T-helper 1 cell treated with Interleukin-12 subunit alpha and Interleukin-12 subunit beta and Interleukin-4 antibody, amounts not matched to agents 30 μg/mL and 1 μg/mL, for 36 hours (primary cell): ENCODE data around the gene WEE1.
"Not testable (repeated sequence)": the region's sequence is repeated elsewhere in the genome, so short reads cannot be mapped to it uniquely, and the experiment has no call there.

Experiments
- H3K27ac Mint-ChIP-seq: one replicate; pipeline ENCODE4 v1.8.0; 2021; ENCODE audit warnings: mild to moderate bottlenecking, mixed read lengths
- H3K27me3 Mint-ChIP-seq: one replicate; pipeline ENCODE4 v1.8.0; 2021; ENCODE audit warnings: low read depth, mixed read lengths
- H3K36me3 Mint-ChIP-seq: one replicate; pipeline ENCODE4 v1.8.0; 2021; ENCODE audit warnings: low read depth, mixed read lengths
- H3K4me1 Mint-ChIP-seq: one replicate; pipeline ENCODE4 v1.8.0; 2021; ENCODE audit warnings: low read depth, mixed read lengths
- H3K4me3 Mint-ChIP-seq: one replicate; pipeline ENCODE4 v1.8.0; 2021; ENCODE audit warnings: mild to moderate bottlenecking, moderate library complexity, mixed read lengths
- H3K9me3 Mint-ChIP-seq: one replicate; pipeline ENCODE4 v1.8.0; 2021; ENCODE audit warnings: mixed read lengths

Gene WEE1

GRCh38 chr11:9616858-9617257 lies 43.4 kb downstream of the WEE1 start:
- Mint-ChIP-seq H3K4me3 (no peak overlapping the region), H3K4me1 (peaks cover 24% of the 10 kb centered on the region), H3K27ac (no peak overlapping the region), H3K36me3 (no peaks in the 10 kb centered on the region), H3K27me3 (no peaks in the 10 kb centered on the region), H3K9me3 (no peaks in the 10 kb centered on the region)

- no peaks in the 10 kb centered on the region for H3K27me3 Mint-ChIP-seq
- peaks cover 22% of the 10 kb centered on the region for H3K4me1 Mint-ChIP-seq
- no peak overlapping the region for H3K27ac Mint-ChIP-seq
- H3K9me3 Mint-ChIP-seq = no peaks in the 10 kb centered on the region
- no peaks in the 10 kb centered on the region for H3K36me3 Mint-ChIP-seq
- no peak overlapping the region for H3K4me3 Mint-ChIP-seq
These were observed 44.5 kb downstream of the WEE1 start for GRCh38 chr11:9617940-9618339.

GRCh38 chr11:9619004-9619403 lies 45.5 kb downstream of the WEE1 start:
- Mint-ChIP-seq H3K4me3 (no peak overlapping the region), H3K27ac (no peak overlapping the region), H3K4me1 (peaks cover 15% of the 10 kb centered on the region), H3K27me3 (peaks cover 1% of the 10 kb centered on the region), H3K36me3 (no peaks in the 10 kb centered on the region), H3K9me3 (no peaks in the 10 kb centered on the region)

DNA sequence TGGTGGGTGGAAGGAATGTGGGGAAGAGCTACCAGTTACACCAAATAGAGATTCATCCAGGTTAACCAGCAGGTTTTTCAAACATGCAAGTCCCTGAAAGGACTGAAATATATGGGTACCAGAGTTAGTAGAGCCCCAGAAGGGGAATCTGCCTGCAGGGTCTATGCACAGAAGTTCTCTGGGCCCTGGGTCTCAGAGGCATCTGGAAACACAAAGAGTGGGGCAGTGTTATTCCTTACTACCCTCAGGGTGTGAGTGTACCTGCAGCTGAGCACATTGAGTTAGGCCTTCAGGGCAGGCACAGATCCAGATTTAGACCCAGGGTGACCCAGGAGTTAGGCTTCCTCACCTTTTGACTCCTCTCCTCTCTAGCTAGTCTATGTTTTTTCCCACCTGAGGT lies 46.5 kb downstream of the WEE1 start:
- no peaks in the 10 kb centered on the region for H3K9me3 Mint-ChIP-seq
- H3K27ac Mint-ChIP-seq = no peak overlapping the region
- no peaks in the 10 kb centered on the region for H3K36me3 Mint-ChIP-seq
- peaks cover 9% of the 10 kb centered on the region for H3K4me1 Mint-ChIP-seq
- no peak overlapping the region for H3K4me3 Mint-ChIP-seq
- peaks cover 6% of the 10 kb centered on the region for H3K27me3 Mint-ChIP-seq

- H3K27me3 Mint-ChIP-seq = peaks cover 28% of the 10 kb centered on the region
- not testable (repeated sequence) for H3K36me3 Mint-ChIP-seq, H3K4me1 Mint-ChIP-seq, H3K27ac Mint-ChIP-seq, H3K9me3 Mint-ChIP-seq, H3K4me3 Mint-ChIP-seq
These were observed 48.9 kb downstream of the WEE1 start for GRCh38 chr11:9622353-9622752.

GRCh38 chr11:9623053-9623452 lies 49.6 kb downstream of the WEE1 start:
- not testable (repeated sequence) for H3K4me1 Mint-ChIP-seq, H3K4me3 Mint-ChIP-seq, H3K36me3 Mint-ChIP-seq, H3K9me3 Mint-ChIP-seq, H3K27ac Mint-ChIP-seq
- peaks cover 30% of the 10 kb centered on the region for H3K27me3 Mint-ChIP-seq

DNA sequence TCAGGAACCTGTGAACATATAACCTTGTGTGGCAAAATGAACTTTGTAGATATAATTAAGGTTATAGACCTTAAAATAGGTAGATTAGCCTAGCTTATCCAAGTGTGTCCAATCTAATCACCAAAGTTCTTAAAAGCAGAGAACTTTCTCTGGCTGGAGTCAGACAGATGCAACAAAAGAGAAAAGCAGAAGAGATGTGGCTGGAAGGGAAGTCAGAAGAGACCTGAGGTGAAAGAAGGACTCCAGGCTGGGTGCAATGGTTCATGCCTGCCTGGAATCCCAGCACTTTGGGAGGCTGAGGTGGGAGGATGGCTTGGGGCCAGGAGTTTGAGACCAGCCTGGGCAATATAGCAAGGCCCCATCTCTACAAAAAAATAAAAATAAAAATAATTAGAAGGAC lies 51.0 kb downstream of the WEE1 start:
- H3K27me3 Mint-ChIP-seq = peaks cover 34% of the 10 kb centered on the region
- no peaks in the 10 kb centered on the region for H3K36me3 Mint-ChIP-seq
- no peaks in the 10 kb centered on the region for H3K9me3 Mint-ChIP-seq
- H3K27ac Mint-ChIP-seq = no peak overlapping the region
- H3K4me3 Mint-ChIP-seq = no peak overlapping the region
- no peaks in the 10 kb centered on the region for H3K4me1 Mint-ChIP-seq

- Mint-ChIP-seq H3K27ac (no peak overlapping the region), H3K36me3 (no peaks in the 10 kb centered on the region), H3K9me3 (no peaks in the 10 kb centered on the region), H3K4me1 (no peaks in the 10 kb centered on the region), H3K4me3 (no peak overlapping the region), H3K27me3 (peaks cover 34% of the 10 kb centered on the region)
These were observed 51.7 kb downstream of the WEE1 start for GRCh38 chr11:9625162-9625561.

DNA sequence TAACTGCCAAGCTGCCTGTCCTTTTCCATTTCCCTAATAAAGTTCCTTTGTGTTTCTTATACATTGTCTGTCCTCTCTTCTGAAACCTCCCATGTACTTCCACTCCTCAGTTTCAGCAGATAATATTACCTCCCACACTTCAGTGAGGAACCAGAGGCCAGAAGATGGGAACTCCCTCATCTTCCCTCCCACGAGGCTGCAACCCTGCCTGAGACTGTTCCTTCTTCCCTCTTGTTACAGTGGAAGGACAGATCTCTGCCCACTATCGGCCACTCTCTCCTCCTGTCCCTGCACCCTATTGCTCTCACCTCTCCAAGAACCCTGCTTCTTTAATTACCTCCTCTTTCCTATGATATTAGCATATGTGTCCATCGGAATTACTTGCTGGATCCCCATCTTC lies 52.3 kb downstream of the WEE1 start:
- Mint-ChIP-seq H3K27ac (no peak overlapping the region), H3K4me1 (no peaks in the 10 kb centered on the region), H3K36me3 (no peaks in the 10 kb centered on the region)

GRCh38 chr11:9626496-9627394 lies 53.3 kb downstream of the WEE1 start:
- Mint-ChIP-seq H3K27ac (no peak overlapping the region), H3K9me3 (no peaks in the 10 kb centered on the region), H3K36me3 (no peaks in the 10 kb centered on the region), H3K4me1 (no peaks in the 10 kb centered on the region), H3K4me3 (no peak overlapping the region), H3K27me3 (peaks cover 34% of the 10 kb centered on the region)

More for the DNA sequence above, 52.3 kb downstream of the WEE1 start:
- H3K9me3 Mint-ChIP-seq = no peaks in the 10 kb centered on the region
- peaks cover 34% of the 10 kb centered on the region for H3K27me3 Mint-ChIP-seq
- H3K4me3 Mint-ChIP-seq = no peak overlapping the region

DNA sequence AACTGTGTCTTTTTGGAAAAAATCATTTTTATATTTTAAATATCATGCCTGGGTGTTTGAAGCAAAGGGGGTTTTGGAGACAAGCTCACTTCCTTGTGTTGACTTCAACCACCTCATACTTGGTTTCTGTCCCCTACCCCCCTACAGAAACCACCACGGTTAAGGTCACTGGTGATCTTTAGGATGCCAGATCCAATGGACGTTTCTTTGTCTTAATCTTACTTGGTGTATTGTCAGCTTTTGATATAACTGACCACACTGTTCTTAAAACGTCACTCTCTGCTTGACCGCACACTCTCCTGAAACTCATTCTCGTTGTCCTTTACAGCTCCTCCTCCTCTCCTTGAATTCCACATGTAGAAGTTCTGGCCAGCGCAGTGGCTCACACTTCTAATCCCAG lies 55.6 kb downstream of the WEE1 start:
- Mint-ChIP-seq H3K27ac (no peak overlapping the region), H3K4me3 (no peak overlapping the region), H3K4me1 (no peaks in the 10 kb centered on the region), H3K27me3 (peaks cover 33% of the 10 kb centered on the region), H3K36me3 (no peaks in the 10 kb centered on the region), H3K9me3 (no peaks in the 10 kb centered on the region)

DNA sequence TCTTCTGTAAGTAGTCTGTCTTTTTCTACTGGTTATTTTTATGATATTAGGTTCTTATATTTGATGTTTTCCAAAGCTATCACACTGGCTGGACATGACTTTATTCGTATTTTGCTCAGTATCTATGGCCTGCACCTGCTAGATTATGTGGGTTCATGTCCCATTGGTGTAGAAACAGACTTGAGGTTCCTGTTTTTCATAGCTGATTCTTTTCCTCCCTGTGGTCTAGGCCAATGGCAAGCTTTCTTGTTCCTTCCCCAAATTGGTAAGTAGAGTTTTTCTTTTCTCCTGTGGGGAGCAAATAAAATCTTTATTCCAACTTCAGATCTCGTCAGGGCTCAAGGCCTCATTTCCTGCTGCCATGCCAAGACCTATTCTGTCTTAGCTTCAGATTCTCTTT lies 60.2 kb downstream of the WEE1 start:
- no peaks in the 10 kb centered on the region for H3K9me3 Mint-ChIP-seq
- no peaks in the 10 kb centered on the region for H3K4me1 Mint-ChIP-seq
- no peak overlapping the region for H3K27ac Mint-ChIP-seq
- no peaks in the 10 kb centered on the region for H3K27me3 Mint-ChIP-seq
- H3K4me3 Mint-ChIP-seq = no peak overlapping the region
- H3K36me3 Mint-ChIP-seq = no peaks in the 10 kb centered on the region

DNA sequence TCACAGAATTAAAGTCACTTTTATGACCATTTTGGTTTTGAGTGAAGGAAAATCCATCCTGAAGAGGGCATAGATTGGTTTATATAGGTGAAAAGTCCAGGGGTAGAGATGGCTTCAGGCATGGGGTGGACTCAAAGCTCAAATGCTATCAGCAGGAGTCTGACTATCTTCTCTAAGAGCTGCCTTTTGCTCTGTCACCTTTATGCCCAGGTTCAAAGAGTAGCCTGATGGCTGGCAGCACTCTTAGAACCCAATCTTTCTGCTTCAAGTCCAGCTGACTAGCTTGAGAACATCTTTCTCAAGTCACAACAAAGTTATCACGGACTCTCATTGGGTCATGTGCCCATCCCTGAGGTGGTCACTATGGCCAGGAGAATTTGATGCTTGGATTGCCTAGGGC lies 63.2 kb downstream of the WEE1 start:
- Mint-ChIP-seq H3K9me3 (no peaks in the 10 kb centered on the region), H3K36me3 (no peaks in the 10 kb centered on the region), H3K4me3 (no peak overlapping the region), H3K4me1 (peaks cover 1% of the 10 kb centered on the region), H3K27ac (no peak overlapping the region), H3K27me3 (peaks cover 5% of the 10 kb centered on the region)

- Mint-ChIP-seq H3K4me3 (no peak overlapping the region), H3K27ac (no peak overlapping the region), H3K27me3 (peaks cover 5% of the 10 kb centered on the region), H3K9me3 (no peaks in the 10 kb centered on the region), H3K4me1 (peaks cover 1% of the 10 kb centered on the region), H3K36me3 (no peaks in the 10 kb centered on the region)
These were observed 65.6 kb downstream of the WEE1 start for GRCh38 chr11:9639099-9639498.
